Peyer's patch (tissue), 4 donors: ENCODE results near the gene CCDC12.

Experiments used
- CTCF ChIP-seq, 6 experiments: fragments of 450-650 bp in 4 of 6; fragments of 200-600 bp in 2 of 6; sonication (generic) in 1 of 6; IDR thresholded peaks; one replicate each; pipeline ENCODE4 v1.5.1; 2017 to 2019; ENCODE audit warnings: antibody characterized with exemption in 6 of 6, mild to moderate bottlenecking in 3 of 6, moderate library complexity in 1 of 6
- POLR2A ChIP-seq, 2 donors: fragments of 450-650 bp; IDR thresholded peaks; one replicate each; pipeline ENCODE4 v1.5.1; 2017; ENCODE audit warnings: antibody characterized with exemption in 2 of 2, mild to moderate bottlenecking in 2 of 2, moderate library complexity in 2 of 2

- no peak for TF ChIP-seq CTCF (IDR thresholded peaks at IDR 0.05)
- TF ChIP-seq POLR2A (IDR thresholded peaks at IDR 0.05) = no peak
Observed at GRCh38 chr3:46892285-46893145, 84.0 kb downstream of the CCDC12 start.
